Thoracic aorta (tissue), 2 donors: ENCODE results near the gene EIPR1. TPM values are rescaled to one million over a fixed set of nuclear protein-coding genes. Genes with fewer than 3 reads are reported as not detected.

Source experiments
- ATAC-seq: fragments of 150-250 bp; one replicate; pipeline ENCODE4 v1.8.0; 2017; ENCODE audit warnings: low read depth; ENCODE audit not compliant: insufficient number of reproducible peaks, low FRiP score
- DNase-seq: peaks from one replicate; pipeline ENCODE4 v3.0.0-alpha.2; 2020; ENCODE audit warnings: low spot score
- H3K27ac ChIP-seq, 2 donors: fragments of 200-600 bp; sonication (generic); 1 replicate in 1 of 2; 2 replicates in 1 of 2; pipeline ENCODE4 v1.5.1; 2016; ENCODE audit warnings: mild to moderate bottlenecking in 2 of 2, moderate library complexity in 2 of 2
- H3K27me3 ChIP-seq: fragments of 200-600 bp; sonication (generic); replicated peaks from 2 replicates; pipeline ENCODE4 v1.6.0; 2016; ENCODE audit warnings: mild to moderate bottlenecking; ENCODE audit not compliant: insufficient read depth
- H3K36me3 ChIP-seq: fragments of 200-600 bp; sonication (generic); one replicate; pipeline ENCODE4 v1.5.1; 2016
- H3K4me1 ChIP-seq, 2 donors: fragments of 200-600 bp; sonication (generic); 1 replicate in 1 of 2; 2 replicates in 1 of 2; pipeline versions ENCODE4 v1.5.1 to v1.6.0; 2016; ENCODE audit warnings: low read depth in 2 of 2, mild to moderate bottlenecking in 1 of 2; ENCODE audit not compliant: control insufficient read depth in 1 of 2
- H3K4me3 ChIP-seq: fragments of 200-600 bp; sonication (generic); 2 replicates; pipeline ENCODE4 v1.5.1; 2016; ENCODE audit warnings: mild to moderate bottlenecking
- H3K9me3 ChIP-seq: fragments of 200-600 bp; sonication (generic); 2 replicates; pipeline ENCODE4 v1.5.1; 2016
- CTCF ChIP-seq: fragments of 200-600 bp; sonication (generic); IDR thresholded peaks from one replicate; pipeline ENCODE4 v1.5.1; 2019; ENCODE audit warnings: antibody characterized with exemption
- total RNA-seq, 2 donors: library from RNA; depleted of rRNA; stranded (reverse); fragments of >200 nt; gene quantifications; one replicate each; pipeline versions ENCODE4 v1.1.0 to v1.2.3, GENCODE V29; 2016

EIPR1 gene
- total RNA-seq, 2 donors from 2014 or later: 17.9 to 40.6 TPM

GRCh38 chr2:3266925-3267867 is 110.4 kb downstream of the EIPR1 start:
- Histone ChIP-seq H3K36me3 (no peaks in the 10 kb centered on the region), H3K4me3 (no peak overlapping the region), H3K27ac (no peak overlapping the region), H3K27me3 (no peaks in the 10 kb centered on the region), H3K4me1 (no peaks in the 10 kb centered on the region), H3K9me3 (no peaks in the 10 kb centered on the region)
- TF ChIP-seq CTCF: no peak
- DNase-seq (no peak), ATAC-seq (no peak)

- Histone ChIP-seq H3K4me3 (no peak overlapping the region), H3K36me3 (no peaks in the 10 kb centered on the region), H3K27ac (no peak overlapping the region), H3K9me3 (no peaks in the 10 kb centered on the region), H3K4me1 (no peaks in the 10 kb centered on the region), H3K27me3 (no peaks in the 10 kb centered on the region)
- TF ChIP-seq CTCF: no peak
- no peak for DNase-seq
- no peak for ATAC-seq
Observed at GRCh38 chr2:3265981-3266924, 111.4 kb downstream of the EIPR1 start.

- Histone ChIP-seq H3K9me3 (no peaks in the 10 kb centered on the region), H3K4me3 (no peak overlapping the region), H3K27ac (no peak overlapping the region), H3K27me3 (no peaks in the 10 kb centered on the region), H3K4me1 (no peaks in the 10 kb centered on the region), H3K36me3 (no peaks in the 10 kb centered on the region)
- TF ChIP-seq CTCF: no peak
- no peak for ATAC-seq
- no peak for DNase-seq
Observed at GRCh38 chr2:3265471-3265870, 112.1 kb downstream of the EIPR1 start.

- no peak for DNase-seq
- ATAC-seq: peak; percentile 18
- Histone ChIP-seq H3K27me3 (no peaks in the 10 kb centered on the region), H3K4me3 (no peak overlapping the region), H3K9me3 (no peaks in the 10 kb centered on the region), H3K4me1 (no peaks in the 10 kb centered on the region), H3K36me3 (no peaks in the 10 kb centered on the region), H3K27ac (no peak overlapping the region)
- TF ChIP-seq CTCF: no peak
Observed at GRCh38 chr2:3264010-3264744, 113.4 kb downstream of the EIPR1 start.
